Esophagus squamous epithelium (tissue), 5 donors: Measurements from ENCODE around the gene NRG3. TPM values are rescaled to one million over a fixed set of nuclear protein-coding genes. Genes with fewer than 3 reads are reported as not detected.
"Not testable (repeated sequence)": the region's sequence is repeated elsewhere in the genome, so short reads cannot be mapped to it uniquely, and the experiment has no call there.

Experiments
- DNase-seq: peaks from one replicate; lab custom pipeline; 2025; lab: John Stamatoyannopoulos, UW
- H3K27ac ChIP-seq, 4 donors: fragments of 200-600 bp; sonication (generic); one replicate each; pipeline ENCODE4 v1.5.1; 2016 to 2019; ENCODE audit warnings: mild to moderate bottlenecking in 1 of 4
- H3K27me3 ChIP-seq, 4 donors: fragments of 200-600 bp; sonication (generic); 1 replicate in 3 of 4; 2 replicates in 1 of 4; pipeline versions ENCODE4 v1.5.1 to v1.6.0; 2017 to 2021; ENCODE audit warnings: antibody characterized with exemption in 1 of 4
- H3K36me3 ChIP-seq, 3 donors: fragments of 200-600 bp; sonication (generic); one replicate each; pipeline ENCODE4 v1.5.1; 2016 to 2019
- H3K4me1 ChIP-seq, 3 donors: fragments of 200-600 bp; sonication (generic); one replicate each; pipeline ENCODE4 v1.5.1; 2017 to 2019
- H3K4me3 ChIP-seq, 4 donors: fragments of 200-600 bp; sonication (generic); 1 replicate in 3 of 4; 2 replicates in 1 of 4; pipeline ENCODE4 v1.5.1; 2016 to 2019; ENCODE audit warnings: mild to moderate bottlenecking in 2 of 4, moderate library complexity in 1 of 4
- H3K9me3 ChIP-seq, 3 donors: fragments of 200-600 bp; sonication (generic); one replicate each; pipeline ENCODE4 v1.5.1; 2016 to 2019
- POLR2A ChIP-seq, 4 donors: fragments of 450-650 bp; IDR thresholded peaks; one replicate each; pipeline ENCODE4 v1.6.1; 2017; ENCODE audit warnings: antibody characterized with exemption in 4 of 4, mild to moderate bottlenecking in 4 of 4, moderate library complexity in 3 of 4
- WGBS, 2 donors: methylation state at CpG; one replicate each; pipeline ENCODE4 v1.1.5; 2018; 5-methylcytosine and 5-hydroxymethylcytosine counted together
- intact Hi-C: fragments of 100-400 bp; cut with DNase I; formaldehyde crosslinking; loops from one replicate; pipeline ENCODE4 v1.15.0; 2022
- total RNA-seq, 4 donors: library from RNA; depleted of rRNA; stranded (reverse); fragments of >200 nt; gene quantifications; one replicate each; pipeline ENCODE4 v1.1.0, GENCODE V29; 2016
- TF ChIP-seq, protein P1 (sequence below), 6 experiments: fragments of 450-650 bp in 4 of 6; fragments of 200-600 bp in 2 of 6; sonication (generic) in 2 of 6; IDR thresholded peaks; one replicate each; pipeline ENCODE4 v1.5.1; 2016 to 2019; ENCODE audit warnings: antibody characterized with exemption in 6 of 6, mild to moderate bottlenecking in 4 of 6, moderate library complexity in 4 of 6
- donor health status: DM: yes; HTN: yes; CAD: no.

Gene NRG3
- total RNA-seq, 4 donors from 2014 or later = 0.19 TPM; not detected in 3

DNA sequence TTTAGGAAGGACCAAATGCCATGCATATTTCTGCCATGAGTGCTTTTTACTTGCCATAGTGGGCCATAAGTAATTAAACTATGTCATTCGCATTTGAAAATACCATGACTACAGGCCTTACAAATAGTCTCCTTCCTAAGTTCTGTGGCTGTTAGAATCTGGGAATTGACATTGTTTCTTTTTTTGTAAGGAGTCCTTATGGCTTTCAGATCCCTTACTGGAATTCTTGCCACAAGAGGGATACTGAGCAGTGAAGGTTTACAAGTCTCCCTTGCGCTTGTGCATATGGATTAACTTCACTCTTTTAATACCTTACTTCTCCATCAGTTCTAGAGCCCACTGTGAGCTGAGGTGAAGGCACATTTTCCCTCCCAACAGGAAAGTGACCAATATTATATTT is 166.0 kb downstream of the NRG3 start:
- TF ChIP-seq POLR2A (IDR thresholded peaks at IDR 0.05) = no peak
- TF ChIP-seq, protein P1, sequence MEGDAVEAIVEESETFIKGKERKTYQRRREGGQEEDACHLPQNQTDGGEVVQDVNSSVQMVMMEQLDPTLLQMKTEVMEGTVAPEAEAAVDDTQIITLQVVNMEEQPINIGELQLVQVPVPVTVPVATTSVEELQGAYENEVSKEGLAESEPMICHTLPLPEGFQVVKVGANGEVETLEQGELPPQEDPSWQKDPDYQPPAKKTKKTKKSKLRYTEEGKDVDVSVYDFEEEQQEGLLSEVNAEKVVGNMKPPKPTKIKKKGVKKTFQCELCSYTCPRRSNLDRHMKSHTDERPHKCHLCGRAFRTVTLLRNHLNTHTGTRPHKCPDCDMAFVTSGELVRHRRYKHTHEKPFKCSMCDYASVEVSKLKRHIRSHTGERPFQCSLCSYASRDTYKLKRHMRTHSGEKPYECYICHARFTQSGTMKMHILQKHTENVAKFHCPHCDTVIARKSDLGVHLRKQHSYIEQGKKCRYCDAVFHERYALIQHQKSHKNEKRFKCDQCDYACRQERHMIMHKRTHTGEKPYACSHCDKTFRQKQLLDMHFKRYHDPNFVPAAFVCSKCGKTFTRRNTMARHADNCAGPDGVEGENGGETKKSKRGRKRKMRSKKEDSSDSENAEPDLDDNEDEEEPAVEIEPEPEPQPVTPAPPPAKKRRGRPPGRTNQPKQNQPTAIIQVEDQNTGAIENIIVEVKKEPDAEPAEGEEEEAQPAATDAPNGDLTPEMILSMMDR (IDR thresholded peaks at IDR 0.05) = no peak
- 90 to 92% methylated on average over 2 of the region's 2 CpGs for WGBS, 2 donors
- Histone ChIP-seq H3K4me1 (no peaks in the 10 kb centered on the region), H3K36me3 (no peaks in the 10 kb centered on the region), H3K27me3 (no peaks in the 10 kb centered on the region), H3K9me3 (no peaks in the 10 kb centered on the region), H3K4me3 (no peak overlapping the region), H3K27ac (no peak overlapping the region)
- intact Hi-C loops = no loop called here
- DNase-seq = no peak

DNA sequence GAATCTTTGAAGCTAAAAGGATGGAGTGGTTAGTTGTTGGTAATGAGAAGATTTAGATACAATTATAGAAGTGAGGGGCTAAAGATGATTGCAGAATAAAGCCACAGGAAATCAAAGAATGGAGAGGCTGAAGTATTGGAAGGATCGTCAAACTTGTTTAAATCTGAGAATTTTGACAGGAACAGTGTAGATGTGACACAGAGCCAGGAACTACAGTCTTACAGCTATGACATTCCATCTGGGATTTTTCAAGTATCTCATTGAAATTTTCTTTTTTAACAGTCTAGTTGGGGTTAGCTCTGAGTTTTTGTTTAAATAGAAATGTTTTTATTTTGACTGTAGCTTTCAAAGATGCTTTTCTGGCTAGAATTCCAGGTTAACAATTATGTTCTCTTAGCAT is 181.4 kb downstream of the NRG3 start:
- Histone ChIP-seq H3K36me3 (no peaks in the 10 kb centered on the region), H3K4me1 (no peaks in the 10 kb centered on the region), H3K9me3 (no peaks in the 10 kb centered on the region), H3K27ac (no peak overlapping the region), H3K27me3 (no peaks in the 10 kb centered on the region), H3K4me3 (no peak overlapping the region)
- 43 to 74% methylated on average over 1 of the region's 1 CpG for WGBS, 2 donors
- TF ChIP-seq, protein P1 (IDR thresholded peaks at IDR 0.05) = no peak
- no peak for DNase-seq
- intact Hi-C loops = no loop called here

DNA sequence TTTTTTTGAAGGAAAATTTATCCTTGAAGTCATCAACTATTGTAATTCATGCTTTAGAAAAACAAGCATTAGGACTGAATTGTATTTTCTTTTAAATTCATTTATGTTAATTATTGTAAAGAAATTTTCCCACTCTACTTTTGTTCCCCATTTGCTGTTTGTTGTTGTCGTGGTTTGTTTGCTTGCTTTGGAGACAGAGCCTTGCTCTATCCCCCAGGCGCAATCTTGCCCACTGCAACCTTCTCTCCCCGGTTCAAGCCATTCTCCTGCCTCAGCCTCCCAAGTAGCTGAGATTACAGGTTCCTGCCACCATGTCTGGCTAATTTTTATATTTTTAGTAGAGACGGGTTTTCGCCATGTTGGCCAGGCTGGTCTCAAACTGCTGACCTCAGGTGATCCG is 192.2 kb downstream of the NRG3 start:
- intact Hi-C loops, H3K27me3 ChIP-seq, H3K27ac ChIP-seq, H3K4me1 ChIP-seq, H3K36me3 ChIP-seq, H3K9me3 ChIP-seq, H3K4me3 ChIP-seq, DNase-seq: not testable (repeated sequence)
- WGBS, 2 donors = 80 to 84% methylated on average over 6 of the region's 6 CpGs

DNA sequence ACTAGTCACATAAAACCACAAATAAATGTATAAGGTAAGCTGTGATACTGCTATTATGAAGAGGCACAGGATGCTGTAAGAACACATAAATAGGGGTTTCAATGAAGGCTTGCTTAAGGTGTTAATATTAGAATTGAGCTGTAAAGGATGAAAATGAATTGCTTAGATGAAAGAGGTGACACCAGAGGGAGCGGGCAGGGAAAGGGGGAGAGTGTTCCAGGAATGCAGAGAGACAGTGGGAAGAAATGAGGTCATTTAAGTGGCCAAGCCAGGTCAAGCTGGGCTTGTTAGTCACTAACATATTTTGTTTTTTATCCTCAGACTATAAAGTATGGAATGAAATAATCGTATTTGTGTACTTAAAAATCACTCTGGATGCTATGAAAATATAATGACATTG is 193.5 kb downstream of the NRG3 start:
- Histone ChIP-seq H3K36me3 (no peaks in the 10 kb centered on the region), H3K9me3 (no peaks in the 10 kb centered on the region), H3K4me3 (no peak overlapping the region), H3K27me3 (no peaks in the 10 kb centered on the region), H3K27ac (no peak overlapping the region), H3K4me1 (no peaks in the 10 kb centered on the region)
- 52 to 65% methylated on average over 2 of the region's 2 CpGs for WGBS, 2 donors
- DNase-seq = no peak
- intact Hi-C loops = no loop called here
- TF ChIP-seq, protein P1 (IDR thresholded peaks at IDR 0.05) = no peak
- TF ChIP-seq POLR2A (IDR thresholded peaks at IDR 0.05) = no peak

DNA sequence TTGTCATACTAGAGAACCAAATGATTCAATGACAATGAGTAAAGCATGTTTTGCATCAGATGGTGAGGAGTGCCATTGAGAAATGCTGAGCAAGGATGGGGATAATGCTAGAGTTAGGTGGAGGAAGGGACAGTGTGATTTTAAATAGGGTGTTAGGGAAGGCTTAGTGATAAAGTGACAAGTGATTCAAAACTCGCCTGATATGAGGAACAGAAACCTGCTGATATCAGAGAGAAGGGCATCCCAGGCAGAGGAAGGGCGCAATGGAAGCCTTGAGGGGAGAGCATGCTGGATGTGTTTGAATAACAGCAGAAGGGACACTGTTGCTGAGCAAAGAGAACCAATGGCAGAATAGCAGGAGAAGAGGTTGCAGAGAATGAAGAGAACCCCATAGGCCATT is 196.2 kb downstream of the NRG3 start:
- intact Hi-C loops = no loop called here
- WGBS, 2 donors = 49 to 69% methylated on average over 2 of the region's 2 CpGs
- TF ChIP-seq, protein P1 (IDR thresholded peaks at IDR 0.05) = no peak
- TF ChIP-seq POLR2A (IDR thresholded peaks at IDR 0.05) = no peak
- H3K9me3 ChIP-seq = no peaks in the 10 kb centered on the region
- no peak for DNase-seq
- H3K4me1 ChIP-seq = no peaks in the 10 kb centered on the region
- no peak overlapping the region for H3K27ac ChIP-seq
- no peaks in the 10 kb centered on the region for H3K27me3 ChIP-seq
- H3K4me3 ChIP-seq = no peak overlapping the region
- H3K36me3 ChIP-seq = no peaks in the 10 kb centered on the region

DNA sequence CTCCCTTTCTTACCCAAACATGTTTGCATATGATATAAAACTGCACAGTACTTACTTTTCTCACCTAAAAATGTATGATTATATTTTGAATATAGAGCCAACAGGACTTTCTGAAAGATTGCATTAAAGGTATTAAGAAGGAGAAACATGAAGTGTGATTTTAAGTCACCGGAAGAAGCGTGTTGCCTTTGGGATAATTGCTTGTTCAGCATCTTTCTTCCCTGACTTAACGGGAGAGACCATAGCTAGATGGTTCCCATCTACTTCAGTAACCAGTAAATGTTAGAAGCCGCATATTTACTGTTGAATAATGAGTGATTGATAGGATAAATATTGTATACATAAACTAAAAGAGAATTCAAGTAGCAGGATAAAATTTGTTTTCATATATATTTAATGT is 197.1 kb downstream of the NRG3 start:
- H3K36me3 ChIP-seq = no peaks in the 10 kb centered on the region
- intact Hi-C loops = no loop called here
- TF ChIP-seq, protein P1 (IDR thresholded peaks at IDR 0.05) = no peak
- no peak for TF ChIP-seq POLR2A (IDR thresholded peaks at IDR 0.05)
- no peak overlapping the region for H3K27ac ChIP-seq
- no peak overlapping the region for H3K4me3 ChIP-seq
- no peak for DNase-seq
- H3K4me1 ChIP-seq = no peaks in the 10 kb centered on the region
- no peaks in the 10 kb centered on the region for H3K9me3 ChIP-seq
- H3K27me3 ChIP-seq = no peaks in the 10 kb centered on the region
- WGBS, 2 donors = 56 to 82% methylated on average over 4 of the region's 4 CpGs
